ENCODE data around the gene ARAP2.

ARAP2 gene

DNA sequence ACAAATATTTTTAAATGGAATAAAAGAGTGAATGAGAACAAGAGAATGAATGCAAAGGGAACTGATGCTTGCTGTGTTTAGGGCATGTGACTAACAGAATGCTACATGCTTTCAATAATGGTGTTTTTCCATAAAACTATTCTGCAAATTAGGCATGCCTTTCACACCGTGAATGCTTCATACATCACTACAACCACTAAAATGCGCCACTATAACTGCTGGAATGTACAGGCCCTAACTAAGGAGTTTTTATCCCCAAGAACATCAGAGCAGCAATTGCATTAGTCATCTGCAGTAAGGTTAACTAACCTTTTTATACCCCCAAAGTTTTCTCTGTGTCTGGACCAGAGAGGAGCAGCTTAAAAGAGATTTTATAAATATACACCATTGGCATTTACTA, 190.4 kb downstream of the ARAP2 start:
- H3K4me3 ChIP-seq (ENCODE audit: insufficient read depth, low read length, poor library complexity, severe bottlenecking) = no peak overlapping the region
- H3K4me2 ChIP-seq (ENCODE audit: low read depth, low read length, poor library complexity, severe bottlenecking) = no peak overlapping the region
- H3F3A ChIP-seq (ENCODE audit: insufficient read depth) = 0 out of 2 replicates have a peak, but pooled peaks cover 4% of the 10 kb centered on the region
- H2AFZ ChIP-seq (ENCODE audit: low read depth, low read length, severe bottlenecking) = no peak overlapping the region
- H3K36me3 ChIP-seq (ENCODE audit: low read length) = no peaks in the 10 kb centered on the region
- H3K9me2 ChIP-seq (replicated peaks; ENCODE audit: insufficient read depth, low read length) = no peaks in the 10 kb centered on the region
- H3K9ac ChIP-seq (ENCODE audit: low read length) = no peak overlapping the region
- H3K9me3 ChIP-seq (ENCODE audit: insufficient read depth, low read length) = no peaks in the 10 kb centered on the region
- H3K27me3 ChIP-seq (ENCODE audit: low read length) = no peaks in the 10 kb centered on the region
- H3K27ac ChIP-seq (ENCODE audit: low read depth, low read length) = no peak overlapping the region
- TF ChIP-seq, protein P1, sequence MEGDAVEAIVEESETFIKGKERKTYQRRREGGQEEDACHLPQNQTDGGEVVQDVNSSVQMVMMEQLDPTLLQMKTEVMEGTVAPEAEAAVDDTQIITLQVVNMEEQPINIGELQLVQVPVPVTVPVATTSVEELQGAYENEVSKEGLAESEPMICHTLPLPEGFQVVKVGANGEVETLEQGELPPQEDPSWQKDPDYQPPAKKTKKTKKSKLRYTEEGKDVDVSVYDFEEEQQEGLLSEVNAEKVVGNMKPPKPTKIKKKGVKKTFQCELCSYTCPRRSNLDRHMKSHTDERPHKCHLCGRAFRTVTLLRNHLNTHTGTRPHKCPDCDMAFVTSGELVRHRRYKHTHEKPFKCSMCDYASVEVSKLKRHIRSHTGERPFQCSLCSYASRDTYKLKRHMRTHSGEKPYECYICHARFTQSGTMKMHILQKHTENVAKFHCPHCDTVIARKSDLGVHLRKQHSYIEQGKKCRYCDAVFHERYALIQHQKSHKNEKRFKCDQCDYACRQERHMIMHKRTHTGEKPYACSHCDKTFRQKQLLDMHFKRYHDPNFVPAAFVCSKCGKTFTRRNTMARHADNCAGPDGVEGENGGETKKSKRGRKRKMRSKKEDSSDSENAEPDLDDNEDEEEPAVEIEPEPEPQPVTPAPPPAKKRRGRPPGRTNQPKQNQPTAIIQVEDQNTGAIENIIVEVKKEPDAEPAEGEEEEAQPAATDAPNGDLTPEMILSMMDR (IDR thresholded peaks at IDR 0.05; ENCODE audit: insufficient read depth, low read length, poor library complexity, severe bottlenecking) = no peak
- no peak for TF ChIP-seq EZH2phosphoT487 (conservative IDR thresholded peaks at IDR 0.05; ENCODE audit: low read length)
- no peaks in the 10 kb centered on the region for H4K20me1 ChIP-seq (ENCODE audit: low read depth, low read length)
- H3K79me2 ChIP-seq (ENCODE audit: insufficient read depth, low read length) = no peaks in the 10 kb centered on the region

DNA sequence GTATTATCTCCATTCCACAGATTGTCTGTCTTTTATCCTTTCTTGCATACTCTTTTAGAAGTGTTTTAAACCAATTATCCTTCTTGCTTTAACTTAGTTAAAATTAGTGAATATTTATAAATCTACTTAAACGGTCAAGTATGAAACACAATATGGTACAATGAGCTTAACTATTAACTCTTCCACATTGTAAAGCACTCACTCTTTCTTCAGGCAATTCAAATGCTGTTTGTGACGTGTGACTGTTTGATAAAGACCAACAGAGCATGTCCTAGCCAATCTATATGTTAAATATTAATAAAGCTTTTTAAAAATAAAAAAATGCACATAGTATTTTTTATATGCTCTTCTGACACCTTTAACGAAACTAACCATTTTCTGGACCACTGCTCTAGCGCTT, 192.7 kb downstream of the ARAP2 start:
- H3K36me3 ChIP-seq (ENCODE audit: low read length) = no peaks in the 10 kb centered on the region
- TF ChIP-seq, protein P1 (IDR thresholded peaks at IDR 0.05; ENCODE audit: insufficient read depth, low read length, poor library complexity, severe bottlenecking) = no peak
- no peak for TF ChIP-seq EZH2phosphoT487 (conservative IDR thresholded peaks at IDR 0.05; ENCODE audit: low read length)
- H3K9me3 ChIP-seq (ENCODE audit: insufficient read depth, low read length) = no peaks in the 10 kb centered on the region
- H2AFZ ChIP-seq (ENCODE audit: low read depth, low read length, severe bottlenecking) = no peak overlapping the region
- H3K27ac ChIP-seq (ENCODE audit: low read depth, low read length) = no peak overlapping the region
- H3K4me3 ChIP-seq (ENCODE audit: insufficient read depth, low read length, poor library complexity, severe bottlenecking) = no peak overlapping the region
- H4K20me1 ChIP-seq (ENCODE audit: low read depth, low read length) = no peaks in the 10 kb centered on the region
- H3F3A ChIP-seq (ENCODE audit: insufficient read depth) = 0 out of 2 replicates have a peak, but pooled peaks cover 4% of the 10 kb centered on the region
- no peaks in the 10 kb centered on the region for H3K9me2 ChIP-seq (replicated peaks; ENCODE audit: insufficient read depth, low read length)
- no peak overlapping the region for H3K9ac ChIP-seq (ENCODE audit: low read length)
- no peaks in the 10 kb centered on the region for H3K27me3 ChIP-seq (ENCODE audit: low read length)
- H3K4me2 ChIP-seq (ENCODE audit: low read depth, low read length, poor library complexity, severe bottlenecking) = no peak overlapping the region
- no peaks in the 10 kb centered on the region for H3K79me2 ChIP-seq (ENCODE audit: insufficient read depth, low read length)

DNA sequence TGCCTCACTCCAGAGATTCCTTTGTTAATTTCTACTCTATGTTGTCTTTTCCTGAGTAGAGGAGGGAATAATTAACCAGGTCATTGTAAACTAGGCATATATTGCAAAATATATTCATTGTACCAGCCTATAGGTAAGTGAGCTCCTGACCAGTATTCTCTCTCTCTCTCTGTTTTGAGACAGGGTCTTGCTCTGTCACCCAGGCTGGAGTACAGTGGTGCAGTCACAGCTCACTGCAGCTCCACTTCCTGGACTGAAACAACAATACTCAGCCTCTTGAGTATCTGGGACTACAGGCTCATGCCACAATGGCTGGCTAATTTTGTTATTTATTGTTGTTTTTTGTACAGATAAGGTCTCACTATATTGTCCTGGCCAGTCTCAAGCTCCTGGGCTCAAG, 198.3 kb downstream of the ARAP2 start:
- no peaks in the 10 kb centered on the region for H3K79me2 ChIP-seq (ENCODE audit: insufficient read depth, low read length)
- H4K20me1 ChIP-seq (ENCODE audit: low read depth, low read length) = no peaks in the 10 kb centered on the region
- H3K9ac ChIP-seq (ENCODE audit: low read length) = no peak overlapping the region
- TF ChIP-seq, protein P1 (IDR thresholded peaks at IDR 0.05; ENCODE audit: insufficient read depth, low read length, poor library complexity, severe bottlenecking) = no peak
- no peak for TF ChIP-seq EZH2phosphoT487 (conservative IDR thresholded peaks at IDR 0.05; ENCODE audit: low read length)
- no peaks in the 10 kb centered on the region for H3K36me3 ChIP-seq (ENCODE audit: low read length)
- no peak overlapping the region for H3K27ac ChIP-seq (ENCODE audit: low read depth, low read length)
- no peaks in the 10 kb centered on the region for H3K9me2 ChIP-seq (replicated peaks; ENCODE audit: insufficient read depth, low read length)
- H3K27me3 ChIP-seq (ENCODE audit: low read length) = no peaks in the 10 kb centered on the region
- no peak overlapping the region for H2AFZ ChIP-seq (ENCODE audit: low read depth, low read length, severe bottlenecking)
- no peaks in the 10 kb centered on the region for H3F3A ChIP-seq (ENCODE audit: insufficient read depth)
- no peak overlapping the region for H3K4me2 ChIP-seq (ENCODE audit: low read depth, low read length, poor library complexity, severe bottlenecking)
- no peak overlapping the region for H3K4me3 ChIP-seq (ENCODE audit: insufficient read depth, low read length, poor library complexity, severe bottlenecking)
- no peaks in the 10 kb centered on the region for H3K9me3 ChIP-seq (ENCODE audit: insufficient read depth, low read length)

Measured in SU-DHL-6 (cell line).